MM.1S (cell line): ENCODE data around the gene DIS3L2.

Experiments used
- EZH2 ChIP-seq: fragments of 300-600 bp; sonication (generic); optimal IDR thresholded peaks from 2 replicates; pipeline ENCODE3; 2017; ENCODE audit warnings: low read depth, mild to moderate bottlenecking, antibody characterized with exemption, low read length, mixed read lengths
- EZH2phosphoT487 ChIP-seq: fragments of 300-600 bp; sonication (generic); IDR thresholded peaks from 2 replicates; pipeline ENCODE4 v1.6.1; 2018; ENCODE audit warnings: antibody characterized with exemption, low read length
- TF ChIP-seq, protein P1 (sequence below): fragments of 300-600 bp; sonication (generic); IDR thresholded peaks from 2 replicates; pipeline ENCODE4 v1.5.1; 2016; ENCODE audit warnings: antibody characterized with exemption, low read length, mixed read lengths

DNA sequence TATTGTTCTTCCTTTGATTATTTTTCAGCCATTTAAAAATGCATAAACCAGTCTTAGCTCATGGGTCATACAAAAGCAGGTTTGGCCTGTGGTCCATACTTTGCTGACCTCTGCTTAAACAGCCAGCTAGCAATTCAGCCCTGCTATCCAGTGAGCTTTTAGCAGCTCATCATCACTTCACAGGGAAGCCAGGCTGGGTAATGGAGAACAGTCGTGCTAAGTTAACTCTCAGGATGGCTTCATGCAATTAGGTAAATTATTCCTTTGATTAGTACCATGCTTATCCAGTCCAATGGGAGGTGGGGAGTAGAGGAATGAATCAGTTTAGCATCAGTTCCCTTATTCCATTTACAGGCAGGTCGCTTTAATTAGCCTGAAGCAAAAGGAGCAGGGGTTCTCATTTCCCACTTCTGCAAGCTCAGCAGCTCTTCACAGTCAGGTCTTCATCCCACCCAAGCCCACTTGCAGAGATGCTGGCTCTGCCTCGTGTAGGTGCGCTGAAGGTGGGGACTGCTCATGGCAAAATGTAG is 307.2 kb downstream of the DIS3L2 start:
- TF ChIP-seq, protein P1, sequence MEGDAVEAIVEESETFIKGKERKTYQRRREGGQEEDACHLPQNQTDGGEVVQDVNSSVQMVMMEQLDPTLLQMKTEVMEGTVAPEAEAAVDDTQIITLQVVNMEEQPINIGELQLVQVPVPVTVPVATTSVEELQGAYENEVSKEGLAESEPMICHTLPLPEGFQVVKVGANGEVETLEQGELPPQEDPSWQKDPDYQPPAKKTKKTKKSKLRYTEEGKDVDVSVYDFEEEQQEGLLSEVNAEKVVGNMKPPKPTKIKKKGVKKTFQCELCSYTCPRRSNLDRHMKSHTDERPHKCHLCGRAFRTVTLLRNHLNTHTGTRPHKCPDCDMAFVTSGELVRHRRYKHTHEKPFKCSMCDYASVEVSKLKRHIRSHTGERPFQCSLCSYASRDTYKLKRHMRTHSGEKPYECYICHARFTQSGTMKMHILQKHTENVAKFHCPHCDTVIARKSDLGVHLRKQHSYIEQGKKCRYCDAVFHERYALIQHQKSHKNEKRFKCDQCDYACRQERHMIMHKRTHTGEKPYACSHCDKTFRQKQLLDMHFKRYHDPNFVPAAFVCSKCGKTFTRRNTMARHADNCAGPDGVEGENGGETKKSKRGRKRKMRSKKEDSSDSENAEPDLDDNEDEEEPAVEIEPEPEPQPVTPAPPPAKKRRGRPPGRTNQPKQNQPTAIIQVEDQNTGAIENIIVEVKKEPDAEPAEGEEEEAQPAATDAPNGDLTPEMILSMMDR = no peak
- no peak for TF ChIP-seq EZH2
- TF ChIP-seq EZH2phosphoT487 = no peak
